ENCODE measurements around the gene ARHGAP9.

GRCh38 chr12:57526477-57527126 is 46.9 kb upstream of the ARHGAP9 start:
- TF ChIP-seq CTCF (IDR thresholded peaks at IDR 0.05), result no peak
- TF ChIP-seq POLR2A (IDR thresholded peaks at IDR 0.05), result no peak
- TF ChIP-seq EP300 (IDR thresholded peaks at IDR 0.05), result no peak
- no peak for TF ChIP-seq POLR2AphosphoS5 (IDR thresholded peaks at IDR 0.05)

Measured in stomach (tissue), 4 donors.